K562 (cell line): ENCODE measurements around the gene PNMT. TPM values are rescaled to one million over a fixed set of nuclear protein-coding genes. Genes with fewer than 3 reads are reported as not detected.

Source experiments
- BHLHE40 ChIP-seq: IDR thresholded peaks from 2 replicates; pipeline ENCODE4 v1.6.1; 2011; ENCODE audit warnings: low read length, improper control_type of control experiment
- COPS2 ChIP-seq: fragments of 450-650 bp; conservative IDR thresholded peaks from 2 replicates; pipeline ENCODE4 v1.6.1; 2016; ENCODE audit warnings: mild to moderate bottlenecking, moderate library complexity
- FOXJ2 ChIP-seq: fragments of 200-800 bp; sonication (Bioruptor generic); IDR thresholded peaks from 2 replicates; pipeline ENCODE4 v1.6.1; 2016; ENCODE audit warnings: missing genetic modification characterization, missing compliant biosample characterization
- MCM5 ChIP-seq: fragments of 450-650 bp; IDR thresholded peaks from 2 replicates; pipeline ENCODE4 v1.6.1; 2016; ENCODE audit warnings: low read depth
- NFYB ChIP-seq: IDR thresholded peaks from 2 replicates; pipeline ENCODE4 v1.6.1; 2011; ENCODE audit warnings: mild to moderate bottlenecking, moderate library complexity; ENCODE audit not compliant: insufficient read length; ENCODE audit errors: extremely low read depth
- RBM25 ChIP-seq: fragments of 200-400 bp; formaldehyde crosslinking; IDR thresholded peaks from 2 replicates; pipeline ENCODE4 v1.6.1; 2018; ENCODE audit warnings: low read length, low read depth, moderate library complexity; ENCODE audit not compliant: severe bottlenecking
- RERE ChIP-seq: sonication (generic); formaldehyde crosslinking; IDR thresholded peaks from 2 replicates; pipeline ENCODE4 v1.8.0; 2023; ENCODE audit warnings: missing genetic modification reagents, mild to moderate bottlenecking, borderline replicate concordance
- SLC30A9 ChIP-seq: fragments of 250-450 bp; sonication (Bioruptor Pico); IDR thresholded peaks from 2 replicates; pipeline ENCODE4 v1.8.0; 2022; ENCODE audit warnings: mild to moderate bottlenecking, moderate library complexity
- SMARCA4 ChIP-seq: fragments of 450-650 bp; IDR thresholded peaks from 2 replicates; pipeline ENCODE4 v1.6.1; 2016
- TCF7 ChIP-seq: sonication (generic); IDR thresholded peaks from 2 replicates; pipeline ENCODE4 v1.6.1; 2016; ENCODE audit warnings: antibody characterized with exemption, borderline replicate concordance
- TGIF2 ChIP-seq: sonication (generic); formaldehyde crosslinking; IDR thresholded peaks from 2 replicates; pipeline ENCODE4 v1.8.1; 2022; ENCODE audit warnings: mild to moderate bottlenecking, missing genetic modification reagents, moderate library complexity
- ZFPM2 ChIP-seq: fragments of 250-450 bp; sonication (Bioruptor Pico); IDR thresholded peaks from 2 replicates; pipeline ENCODE4 v1.5.1; 2022; ENCODE audit warnings: mild to moderate bottlenecking
- ZNF217 ChIP-seq: sonication (generic); formaldehyde crosslinking; IDR thresholded peaks from 2 replicates; pipeline ENCODE4 v1.8.0; 2022; ENCODE audit warnings: mild to moderate bottlenecking, missing genetic modification reagents
- polyA plus RNA-seq, 8 experiments: library from polyadenylated mRNA; depleted of rRNA in 4 of 8; stranded (reverse) in 5 of 8; unstranded in 3 of 8; fragments of >200 nt; fragmentation: Nextera tagmentation in 2 of 8; fragmentation: Illumina TruSeq in 1 of 8; extraction: Ambion mirVana in 2 of 8; extraction: Trizol in 1 of 8; gene quantifications; 2 replicates each; pipeline versions ENCODE4 v1.2.1 to v1.2.3, GENCODE V29; 2011 to 2014; ENCODE audit warnings: inconsistent platforms in 1 of 8, missing spikeins in 1 of 8
- total RNA-seq, 7 experiments: library from RNA; depleted of rRNA in 6 of 7; stranded (reverse); fragments of >200 nt in 6 of 7; fragmentation: Illumina TruSeq in 2 of 7; extraction: Trizol in 2 of 7; gene quantifications; 2 replicates each; pipeline versions ENCODE4 v1.2.1 to v1.2.3, GENCODE V29; 2011 to 2021; ENCODE audit warnings: low replicate concordance in 1 of 7

The PNMT gene
- total and polyA plus RNA-seq, 9 of the 15 experiments (the other 6 are each of a cell fraction or from before 2014, with no cell fraction given), result 0.55 to 18.1 (median 5.8) TPM

- TF ChIP-seq NFYB, result no peak
- no peak for TF ChIP-seq TCF7
- no peak; the same call in 1 of the 2 replicates for TF ChIP-seq BHLHE40
- TF ChIP-seq FOXJ2, result no peak
- no peak for TF ChIP-seq ZNF217 (CRISPR knock-in tag)
- no peak for TF ChIP-seq SLC30A9 (CRISPR knock-in tag)
- TF ChIP-seq COPS2, result no peak
- TF ChIP-seq MCM5, result no peak
- no peak for TF ChIP-seq RERE
- no peak for TF ChIP-seq ZFPM2
- no peak for TF ChIP-seq TGIF2 (CRISPR knock-in tag)
- no peak for TF ChIP-seq RBM25
- peak; percentile 86 for TF ChIP-seq SMARCA4
These were observed 18.1 kb upstream of the PNMT start (continued) for GRCh38 chr17:39650121-39650579.
